HG03520 (cell line): Measurements from ENCODE around the gene NPRL2.
A peak's percentile ranks its signal among the peaks of the same experiment; 100 is the strongest.
"Not testable (repeated sequence)": the region's sequence is repeated elsewhere in the genome, so short reads cannot be mapped to it uniquely, and the experiment has no call there.

Experiments used
- ATAC-seq: cut with Tn5 transposase; IDR thresholded peaks from one replicate; pipeline ENCODE4 v1.9.1; 2021; ENCODE audit warnings: mild to moderate bottlenecking, moderate library complexity; ENCODE audit not compliant: unreplicated experiment

NPRL2 gene

GRCh38 chr3:50314816-50315215 lies 35.8 kb downstream of the NPRL2 start:
- no peak for ATAC-seq

GRCh38 chr3:50314342-50314741 lies 36.2 kb downstream of the NPRL2 start:
- ATAC-seq: no peak

GRCh38 chr3:50312041-50312440 lies 38.5 kb downstream of the NPRL2 start:
- not testable (repeated sequence) for ATAC-seq

- no peak for ATAC-seq
Measured at GRCh38 chr3:50304601-50305000, 46.0 kb downstream of the NPRL2 start.

GRCh38 chr3:50303013-50303815 lies 47.4 kb downstream of the NPRL2 start, which contains the start of gene HYAL1:
TSS of gene HYAL1 (minus strand) at chr3:50303574. CDS start at chr3:50302956, 618 bp downstream.
- ATAC-seq: no peak

GRCh38 chr3:50302095-50303012 lies 48.2 kb downstream of the NPRL2 start:
- no peak for ATAC-seq

GRCh38 chr3:50300681-50301254 lies 49.8 kb downstream of the NPRL2 start:
- ATAC-seq: no peak

- no peak for ATAC-seq
Measured at GRCh38 chr3:50299929-50300680, 50.5 kb downstream of the NPRL2 start.

GRCh38 chr3:50299638-50299928 lies 51.0 kb downstream of the NPRL2 start:
- ATAC-seq: no peak

- peak; percentile 79 for ATAC-seq
Measured at GRCh38 chr3:50298836-50299637, 51.5 kb downstream of the NPRL2 start, which contains the start of the genes HYAL3 and NAA80. TSS of gene HYAL3 (minus strand) at chr3:50299405. CDS start at chr3:50295602, 3,803 bp downstream. TSS of gene NAA80 (minus strand) at chr3:50299405. CDS start at chr3:50297463, 1,942 bp downstream.

- ATAC-seq: no peak
Measured at GRCh38 chr3:50297896-50298725, 52.5 kb downstream of the NPRL2 start.

- no peak for ATAC-seq
Measured at GRCh38 chr3:50297384-50297775, 53.2 kb downstream of the NPRL2 start.
